IPS DF 19.7 (cell line): ENCODE results near the gene SLC11A2.
"Not testable (repeated sequence)": the region's sequence is repeated elsewhere in the genome, so short reads cannot be mapped to it uniquely, and the experiment has no call there.

Experiments
- DNase-seq: peaks from one replicate; pipeline ENCODE4 v3.0.0-alpha.2; 2013; ENCODE audit warnings: low read depth, low spot score

Gene SLC11A2

GRCh38 chr12:50948798-50949197 lies 77.4 kb downstream of the SLC11A2 start:
- no peak for DNase-seq

GRCh38 chr12:50947933-50948626 lies 78.1 kb downstream of the SLC11A2 start:
- no peak for DNase-seq

GRCh38 chr12:50937653-50938052 lies 88.5 kb downstream of the SLC11A2 start:
- DNase-seq = no peak

DNA sequence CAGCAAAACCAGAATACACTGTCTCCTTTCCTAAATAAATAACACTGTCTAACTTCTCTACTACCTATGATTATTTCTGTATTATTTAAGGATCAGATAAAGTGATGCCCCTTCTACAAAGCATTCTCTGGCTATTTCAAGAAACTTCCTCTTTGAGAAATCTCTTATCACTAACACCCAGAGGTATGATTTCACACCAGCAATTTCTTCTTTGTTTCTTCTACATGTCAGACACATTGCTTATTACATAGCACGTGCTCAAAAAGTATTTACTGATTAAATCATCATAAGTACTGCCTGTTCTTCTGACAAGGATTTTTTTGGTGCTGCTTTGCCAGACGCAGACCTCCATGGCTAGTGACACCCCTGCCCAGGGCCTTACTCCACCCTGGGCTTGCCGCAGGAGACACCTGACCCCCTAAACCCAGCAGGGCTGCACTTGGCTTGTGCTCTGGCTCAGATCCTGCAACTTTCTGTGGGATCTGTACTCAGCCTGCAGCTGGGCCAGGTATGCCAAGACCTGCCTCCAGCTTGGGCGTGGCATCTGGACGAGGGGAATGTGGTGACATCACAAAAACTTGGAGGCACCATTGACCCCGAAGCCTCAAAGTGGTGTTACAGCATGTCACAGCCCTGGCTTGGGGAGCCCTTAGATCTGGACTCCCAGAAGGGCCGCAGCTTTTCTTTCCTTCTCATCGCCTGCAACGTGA lies 89.2 kb downstream of the SLC11A2 start:
- no peak for DNase-seq

DNA sequence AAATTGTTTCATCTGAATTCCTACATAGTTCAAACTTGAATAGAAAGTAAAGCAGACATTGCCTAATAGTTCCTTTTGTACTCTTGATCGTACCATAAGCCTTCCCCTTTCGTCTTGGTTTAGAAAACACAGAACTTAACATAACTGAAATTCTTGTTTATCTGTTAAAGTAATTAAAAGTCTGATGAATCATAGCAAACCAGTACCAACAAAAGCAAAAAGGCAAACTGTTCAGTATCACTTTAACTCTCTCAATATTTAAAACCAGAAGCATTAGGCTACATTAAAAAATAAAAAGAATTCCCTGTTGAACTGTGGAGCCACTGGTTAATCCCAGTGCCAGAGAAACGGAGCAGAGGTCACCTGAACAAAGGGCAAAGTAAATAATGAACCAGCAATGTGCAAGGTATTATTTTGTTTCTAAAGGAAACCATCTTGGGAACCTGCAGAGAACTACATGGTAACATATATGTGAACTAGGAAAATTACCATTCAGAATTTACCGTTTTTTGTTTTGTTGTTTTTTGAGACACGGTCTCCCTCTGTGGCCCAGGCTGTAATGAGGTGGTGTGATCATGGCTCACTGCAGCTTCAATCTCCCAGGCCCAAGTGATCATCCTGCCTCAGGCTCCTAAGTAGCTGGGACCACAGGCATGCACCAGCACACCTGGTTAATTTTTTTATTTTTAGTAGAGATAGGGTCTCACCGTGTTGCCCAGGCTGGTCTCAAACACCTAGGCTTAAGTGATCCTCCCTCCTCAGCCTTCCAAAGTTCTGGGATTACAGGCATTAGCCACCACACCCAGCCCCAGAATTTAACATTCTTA lies 91.0 kb downstream of the SLC11A2 start:
- no peak for DNase-seq

DNA sequence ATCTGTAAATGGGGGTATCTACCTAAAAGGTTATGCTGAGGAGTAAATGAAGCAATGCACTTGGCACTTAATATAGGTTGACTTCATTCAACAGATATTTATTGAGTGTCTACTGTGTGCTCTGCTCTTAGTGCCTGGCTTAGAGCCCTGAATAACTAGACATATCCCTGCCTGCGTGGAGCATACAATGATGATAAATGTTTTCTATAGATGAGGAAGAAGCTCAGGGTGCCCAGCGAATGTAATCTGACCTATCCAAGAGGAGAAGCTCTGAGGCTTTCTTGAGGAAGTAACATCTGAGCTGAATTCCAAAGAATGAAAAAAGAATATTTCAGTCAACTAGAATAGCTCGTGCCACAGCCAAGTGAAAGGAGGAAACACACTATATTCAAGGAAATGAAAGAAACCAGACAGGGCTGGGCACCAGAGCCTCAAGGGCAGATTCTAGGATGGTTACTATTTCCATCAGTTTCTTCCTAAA lies 91.8 kb downstream of the SLC11A2 start:
- DNase-seq = no peak

- DNase-seq = peak; percentile 56
Measured at GRCh38 chr12:50933459-50934124, 92.6 kb downstream of the SLC11A2 start.

DNA sequence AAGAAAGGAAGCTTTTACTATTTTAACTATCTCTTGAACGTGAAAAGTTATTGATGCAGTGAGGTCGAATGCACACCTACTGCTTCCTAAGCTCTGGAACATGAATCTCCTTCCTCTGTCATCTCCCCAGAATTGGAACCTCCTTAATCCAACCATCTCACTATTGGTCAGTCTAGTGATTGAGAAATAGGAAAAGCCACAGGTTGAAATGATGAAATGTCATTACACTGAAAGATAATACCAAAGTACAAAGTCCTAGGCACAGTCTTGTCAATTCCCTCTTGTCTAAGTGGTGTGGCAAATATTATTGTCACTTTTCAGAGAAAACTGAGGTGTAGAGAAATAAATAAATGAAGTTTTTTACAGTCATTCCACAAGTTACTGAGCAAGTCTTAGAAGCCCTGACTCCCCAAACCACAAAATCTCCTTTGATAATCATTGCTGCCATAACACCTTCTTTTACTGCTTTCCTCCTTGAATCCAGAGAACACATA lies 93.3 kb downstream of the SLC11A2 start:
- no peak for DNase-seq

GRCh38 chr12:50930477-50930876 lies 95.7 kb downstream of the SLC11A2 start:
- not testable (repeated sequence) for DNase-seq

- DNase-seq = no peak
Measured at GRCh38 chr12:50929831-50930230, 96.4 kb downstream of the SLC11A2 start.
